ENCODE results near the gene HYOU1. TPM values are rescaled to one million over a fixed set of nuclear protein-coding genes. Genes with fewer than 3 reads are reported as not detected.

Gene HYOU1
- total RNA-seq, 1 experiment from 2014 or later: 228 TPM

- Histone ChIP-seq H3K56ac (ENCODE audit: insufficient read length, low read depth, low read length) (no peak overlapping the region), H2BK5ac (ENCODE audit: insufficient read length, low read length) (no peak overlapping the region), H2BK15ac (ENCODE audit: low read depth, low read length) (no peak overlapping the region), H3K14ac (ENCODE audit: insufficient read depth, low read length) (no peak overlapping the region), H3K23me2 (ENCODE audit: insufficient read length, low read depth, low read length, poor library complexity, severe bottlenecking) (no peaks in the 10 kb centered on the region), H3K4ac (ENCODE audit: low read depth, low read length) (no peak overlapping the region), H3K23ac (ENCODE audit: insufficient read length, low read depth, low read length) (no peak overlapping the region), H4K5ac (ENCODE audit: insufficient read length, low read depth, low read length) (no peak overlapping the region), H3K27me3 (ENCODE audit: insufficient read depth, low read length) (no peaks in the 10 kb centered on the region), H3K18ac (ENCODE audit: insufficient read length, low read depth, low read length) (no peak overlapping the region), H3K4me1 (ENCODE audit: insufficient read depth, low read length) (no peaks in the 10 kb centered on the region), H3K79me1 (ENCODE audit: insufficient read depth, low read depth, low read length, poor library complexity, severe bottlenecking) (no peaks in the 10 kb centered on the region), H2BK12ac (ENCODE audit: insufficient read length, low read depth, low read length) (no peak overlapping the region), H4K91ac (ENCODE audit: insufficient read length, low read depth, low read length) (no peak overlapping the region), H3K4me2 (ENCODE audit: insufficient read depth, insufficient read length, low read length) (no peak overlapping the region), H2AK5ac (ENCODE audit: insufficient read length, low read length) (no peak overlapping the region), H2AFZ (ENCODE audit: low read length) (no peak overlapping the region), H3K9ac (ENCODE audit: extremely low read depth, insufficient read length, low read length) (no peak overlapping the region), H2BK20ac (ENCODE audit: low read depth, low read length, poor library complexity, severe bottlenecking) (no peak overlapping the region), H3K9me3 (ENCODE audit: control insufficient read depth, low read depth, low read length) (no peaks in the 10 kb centered on the region), H3T11ph (ENCODE audit: low read length) (no peak overlapping the region), H4K8ac (replicated peaks; ENCODE audit: insufficient read length, low read depth, low read length) (no peak overlapping the region), H4K20me1 (ENCODE audit: control insufficient read depth, insufficient read depth, insufficient read length) (no peaks in the 10 kb centered on the region), H3K27ac (ENCODE audit: insufficient read length, low read depth, low read length) (no peak overlapping the region), H2BK120ac (ENCODE audit: low read depth, low read length, poor library complexity, severe bottlenecking) (no peak overlapping the region), H3K79me2 (ENCODE audit: insufficient read depth, low read length) (no peaks in the 10 kb centered on the region)
- H3K36me3 Mint-ChIP-seq (ENCODE audit: insufficient read depth in 1 of 3, low read depth in 3 of 3): peaks cover 32 to 81% (median 57%) of the 10 kb centered on the region in 3 experiments; a peak in 6 of 7 replicates
- no peaks in the 10 kb centered on the region for H3K9me3 Mint-ChIP-seq
- H3K27me3 Mint-ChIP-seq (ENCODE audit: low read depth): no peaks in the 10 kb centered on the region
- no peak for TF ChIP-seq CTCF (conservative IDR thresholded peaks at IDR 0.05)
- no peaks in the 10 kb centered on the region for H3K4me1 Mint-ChIP-seq
- no CpG with 5 or more reads among the region's 4 CpGs for WGBS (ENCODE audit: extremely low coverage, insufficient read length, low lambda C conversion rate)
- no peak for DNase-seq
- no peak overlapping the region for H3K27ac Mint-ChIP-seq
- no peak overlapping the region; a peak in 1 of 5 replicates for H3K4me3 Mint-ChIP-seq
Observed at GRCh38 chr11:119006656-119007055, 50.3 kb downstream of the HYOU1 start.

All from H9 (cell line).